GM19468 (cell line): ENCODE results near the gene MAPK11.

Experiments used
- ATAC-seq: cut with Tn5 transposase; IDR thresholded peaks from one replicate; pipeline ENCODE4 v1.9.1; 2021; ENCODE audit warnings: mild to moderate bottlenecking, moderate library complexity, moderate number of reproducible peaks; ENCODE audit not compliant: unreplicated experiment; ENCODE audit errors: extremely low read depth

MAPK11 gene

DNA sequence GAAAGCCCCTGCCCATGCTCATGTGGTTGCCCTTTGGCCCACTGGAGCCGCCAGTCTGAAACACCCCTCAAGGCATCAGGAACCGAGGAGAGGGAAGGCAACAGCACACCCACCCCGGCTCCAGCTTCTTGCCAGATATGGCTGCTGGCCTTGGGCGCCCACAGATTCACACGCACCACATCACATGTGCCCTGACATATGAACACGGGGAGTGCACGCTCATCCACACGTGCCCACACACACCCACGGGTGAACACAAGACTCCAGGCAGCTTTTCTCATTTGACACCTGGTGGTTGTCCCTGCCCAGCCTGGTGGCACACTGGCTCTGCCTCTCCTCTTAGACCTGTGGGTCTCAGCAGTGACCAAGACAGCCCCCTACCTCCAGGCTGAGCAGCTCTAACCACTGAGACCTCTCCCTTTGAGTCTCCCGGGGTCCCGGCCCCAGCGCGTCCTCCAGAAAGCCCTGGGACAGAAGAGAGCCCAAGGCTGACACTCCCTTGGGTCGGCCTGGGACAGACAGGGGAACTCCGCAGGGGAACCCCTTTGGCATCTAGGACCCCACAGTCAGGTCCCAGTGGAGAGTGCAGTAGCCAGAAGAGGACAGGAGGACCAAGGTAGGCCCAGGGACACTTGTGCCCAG is 6.0 kb downstream of the MAPK11 start:
- ATAC-seq, result no peak

DNA sequence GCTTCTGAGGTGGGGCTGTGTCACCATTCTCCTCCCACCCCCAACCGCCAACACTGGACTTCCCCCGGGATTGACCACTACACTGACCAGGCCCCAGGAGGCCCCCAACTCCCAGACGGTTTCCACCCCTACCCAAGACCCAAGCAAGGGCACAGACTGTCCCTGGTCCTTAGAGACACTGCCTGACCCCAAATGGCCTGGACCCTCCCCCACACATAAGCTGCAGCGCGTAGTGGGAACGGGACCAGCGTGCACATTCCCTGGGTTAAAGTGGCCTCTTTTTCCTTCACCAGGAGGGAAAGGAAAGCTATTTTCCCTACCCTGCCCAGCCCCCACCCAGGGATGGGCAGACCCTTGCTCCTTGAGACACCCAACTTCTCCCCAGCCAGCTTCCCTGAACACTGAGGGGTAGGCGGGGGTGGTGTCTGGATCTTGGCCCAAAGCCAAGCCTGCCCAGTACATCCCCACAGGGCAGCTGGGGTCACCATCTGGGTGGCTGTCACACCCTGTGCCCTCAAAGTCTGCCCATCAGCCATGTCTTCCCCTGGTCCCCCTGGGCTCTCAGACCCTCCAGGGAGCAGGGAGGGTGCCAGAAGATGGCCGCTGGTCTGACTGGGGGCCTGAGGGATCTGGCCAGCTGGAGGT is 7.1 kb downstream of the MAPK11 start:
- ATAC-seq, result no peak

DNA sequence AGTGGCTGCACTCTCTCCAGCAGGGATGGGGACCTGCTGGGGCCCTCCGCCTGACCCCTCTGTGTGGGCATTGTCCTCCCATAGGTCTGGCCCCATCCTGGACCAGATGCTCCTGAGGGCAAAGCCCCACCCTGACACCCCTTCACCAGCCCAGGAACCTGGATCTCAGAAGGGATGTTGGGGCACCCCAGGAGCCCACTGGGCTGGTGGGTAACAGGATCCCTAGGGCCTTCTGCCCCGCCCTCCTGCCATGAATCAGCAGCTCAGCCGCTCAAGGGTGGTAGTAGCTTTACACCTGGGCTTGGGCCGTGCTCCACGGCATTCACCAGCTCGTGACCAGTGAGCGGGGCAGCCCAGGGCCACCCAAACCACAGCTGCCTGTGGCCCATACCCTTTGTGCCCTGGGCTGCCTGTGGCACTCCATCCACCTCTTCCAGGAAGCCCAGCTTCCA is 7.7 kb downstream of the MAPK11 start:
- no peak for ATAC-seq

DNA sequence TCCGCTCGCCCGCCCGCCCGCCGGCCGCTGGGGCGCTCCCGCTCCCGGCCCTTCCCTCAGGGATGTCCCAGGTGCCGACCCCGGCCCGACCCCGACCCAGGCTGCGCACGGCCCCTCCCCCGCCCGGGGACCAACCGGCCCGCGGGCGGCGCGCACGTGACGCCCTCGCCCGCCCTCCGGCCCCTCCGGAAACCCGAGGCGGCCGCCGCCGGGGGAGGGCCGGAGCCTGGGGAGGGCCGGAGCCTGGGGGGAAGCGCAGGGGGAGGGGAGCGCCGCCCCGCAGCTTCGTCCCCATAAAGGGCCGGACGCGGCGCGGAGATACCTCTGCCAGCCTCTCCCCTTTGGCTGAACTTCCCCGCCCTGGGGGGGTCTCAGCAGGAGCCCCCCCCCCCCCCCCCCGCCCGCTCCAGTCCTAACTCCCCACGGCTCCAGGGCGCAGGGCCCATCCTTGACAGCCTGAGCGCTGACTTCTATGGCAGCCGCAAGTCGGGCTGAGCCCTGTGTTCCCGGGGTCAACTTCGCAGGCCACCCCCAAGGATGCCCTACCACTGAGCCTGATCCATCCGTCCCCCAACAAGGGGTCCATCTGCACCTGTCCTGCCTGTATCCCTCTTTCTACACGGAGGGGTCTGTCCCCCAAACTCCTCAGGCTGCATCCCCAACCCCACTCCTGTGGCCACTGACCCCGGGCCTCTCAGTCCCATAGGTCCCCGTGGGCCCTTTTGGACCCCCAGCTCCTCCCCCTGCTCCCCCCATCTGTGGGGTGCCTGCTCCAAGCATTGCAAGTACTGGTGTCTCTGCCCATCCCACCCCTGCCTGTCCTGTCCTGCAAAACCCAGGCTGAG is 8.3 kb downstream of the MAPK11 start, which contains the start of gene MAPK12:
Gene MAPK12, minus strand, starts transcription at position 69 of the 845 bp plus-strand sequence. CDS start 174 bp downstream, outside the sequence.
- ATAC-seq, result no peak

DNA sequence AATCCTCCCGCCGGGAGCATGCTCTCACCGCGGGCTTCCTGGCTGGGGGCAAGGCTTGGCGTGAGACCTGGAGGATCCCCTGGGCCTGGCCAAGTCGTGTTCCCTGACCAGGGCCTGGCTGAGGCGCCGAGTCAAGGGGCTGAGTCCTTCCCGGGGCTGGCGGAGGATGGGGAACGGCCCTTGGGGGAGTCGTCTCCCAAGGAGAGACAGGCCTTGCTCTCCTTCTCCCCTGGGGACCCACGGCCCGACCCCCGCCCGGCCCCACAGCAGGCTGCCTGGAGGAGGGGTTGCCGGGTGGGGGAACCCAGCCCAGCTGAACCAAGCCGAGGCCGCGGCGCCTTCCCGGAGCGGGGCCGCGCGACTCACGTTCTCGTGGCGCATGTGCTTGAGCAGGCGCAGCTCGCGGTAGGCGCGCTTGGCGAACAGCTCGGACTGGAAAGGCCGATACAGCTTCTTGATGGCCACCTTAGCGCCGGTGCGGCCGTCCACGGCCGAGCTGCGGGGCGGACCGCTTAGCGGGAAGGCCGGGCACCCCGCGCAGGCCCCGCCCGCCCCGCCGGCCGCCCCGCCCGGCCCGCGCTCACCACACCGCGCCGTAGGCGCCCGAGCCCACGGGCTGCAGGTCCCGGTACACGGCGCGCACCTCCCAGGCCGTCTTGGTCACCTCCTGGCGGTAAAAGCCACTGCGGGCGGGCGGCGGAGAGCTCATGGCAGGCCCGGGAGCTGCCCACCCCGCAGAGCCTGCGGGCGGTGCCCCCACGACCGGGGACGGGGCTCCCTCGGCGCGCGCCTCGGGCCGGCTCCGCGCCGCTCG is 9.2 kb downstream of the MAPK11 start:
- ATAC-seq, result no peak

DNA sequence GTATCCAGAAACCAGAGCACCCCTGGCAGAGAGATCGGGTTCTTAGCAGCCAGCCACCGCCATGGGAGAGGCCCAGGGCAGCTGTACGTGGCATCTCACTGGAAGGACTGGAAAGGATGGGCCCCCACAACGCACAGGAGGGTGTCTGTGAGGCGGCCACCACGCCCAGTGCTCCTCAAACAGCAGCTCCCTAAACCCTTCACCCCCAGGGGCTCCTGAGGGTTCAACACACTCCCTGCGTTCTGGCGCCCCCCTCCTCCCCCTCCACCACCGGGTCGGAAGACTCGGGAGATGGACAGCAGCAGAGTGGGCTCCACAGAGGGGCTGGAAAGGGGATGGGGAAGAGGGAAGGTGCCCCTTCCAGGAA is 9.8 kb downstream of the MAPK11 start:
- no peak for ATAC-seq

DNA sequence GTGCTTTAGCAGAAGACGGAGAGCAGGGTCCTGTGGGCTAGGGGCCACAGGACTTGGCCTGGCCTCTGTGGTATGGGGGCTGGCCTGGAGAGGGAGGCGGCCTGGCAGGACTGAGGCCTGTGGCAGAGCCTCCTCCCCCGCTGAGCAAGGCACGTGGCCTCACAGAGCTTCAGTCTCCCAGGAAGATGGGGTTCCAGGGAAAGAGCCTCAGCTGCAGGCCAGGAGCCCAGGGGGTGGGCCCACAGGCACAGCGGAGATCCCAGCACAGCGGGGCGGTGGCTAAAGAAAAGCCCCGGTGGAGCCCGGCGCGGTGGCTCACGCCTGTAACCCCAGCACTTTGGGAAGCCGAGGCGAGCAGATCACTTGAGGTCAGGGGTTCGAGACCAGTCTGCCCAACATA is 10.9 kb downstream of the MAPK11 start:
- no peak for ATAC-seq

DNA sequence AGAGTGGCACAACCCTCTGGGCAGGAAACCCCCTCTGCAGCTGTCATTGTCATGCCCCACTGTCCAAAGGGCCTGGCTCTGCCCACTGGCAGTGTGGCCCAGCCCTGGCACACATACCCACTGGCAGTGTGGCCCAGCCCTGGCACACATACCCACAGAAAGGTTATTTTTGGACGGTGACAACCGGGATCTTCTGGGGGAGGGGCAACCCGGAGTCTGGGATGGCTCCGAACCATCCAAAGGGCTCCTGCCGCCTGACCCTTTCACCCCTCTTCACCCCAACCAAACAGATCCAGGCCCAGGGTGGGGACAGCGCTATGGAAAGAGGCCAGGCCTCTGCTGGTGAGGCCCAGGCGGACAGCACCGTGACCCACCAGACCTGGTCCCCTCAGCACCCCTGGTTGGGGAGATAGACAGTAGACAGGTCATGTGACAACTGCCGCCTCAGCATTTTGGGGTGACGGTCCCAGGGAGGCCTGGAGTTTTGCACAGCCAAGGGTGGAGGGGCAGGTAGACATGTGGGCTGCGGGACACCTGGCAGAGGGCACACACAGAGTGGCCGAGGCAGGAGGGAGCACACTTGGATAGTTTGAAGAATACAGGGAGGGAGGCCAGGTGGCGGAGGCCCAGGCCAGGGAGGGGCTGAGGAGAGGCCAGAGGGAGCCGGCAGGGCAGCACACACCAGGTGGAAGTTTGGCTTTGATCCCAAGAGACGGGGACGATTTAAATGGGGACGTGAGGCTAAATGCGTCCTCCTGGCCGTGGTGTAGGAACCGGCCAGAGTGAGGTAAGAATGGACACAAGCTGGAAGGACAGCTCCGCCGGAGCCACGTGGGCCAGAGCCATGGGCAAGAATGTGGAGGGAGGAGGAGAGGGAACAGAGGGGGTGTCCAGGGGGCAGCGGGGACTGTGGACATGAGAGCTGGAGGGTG is 11.6 kb downstream of the MAPK11 start:
- no peak for ATAC-seq

DNA sequence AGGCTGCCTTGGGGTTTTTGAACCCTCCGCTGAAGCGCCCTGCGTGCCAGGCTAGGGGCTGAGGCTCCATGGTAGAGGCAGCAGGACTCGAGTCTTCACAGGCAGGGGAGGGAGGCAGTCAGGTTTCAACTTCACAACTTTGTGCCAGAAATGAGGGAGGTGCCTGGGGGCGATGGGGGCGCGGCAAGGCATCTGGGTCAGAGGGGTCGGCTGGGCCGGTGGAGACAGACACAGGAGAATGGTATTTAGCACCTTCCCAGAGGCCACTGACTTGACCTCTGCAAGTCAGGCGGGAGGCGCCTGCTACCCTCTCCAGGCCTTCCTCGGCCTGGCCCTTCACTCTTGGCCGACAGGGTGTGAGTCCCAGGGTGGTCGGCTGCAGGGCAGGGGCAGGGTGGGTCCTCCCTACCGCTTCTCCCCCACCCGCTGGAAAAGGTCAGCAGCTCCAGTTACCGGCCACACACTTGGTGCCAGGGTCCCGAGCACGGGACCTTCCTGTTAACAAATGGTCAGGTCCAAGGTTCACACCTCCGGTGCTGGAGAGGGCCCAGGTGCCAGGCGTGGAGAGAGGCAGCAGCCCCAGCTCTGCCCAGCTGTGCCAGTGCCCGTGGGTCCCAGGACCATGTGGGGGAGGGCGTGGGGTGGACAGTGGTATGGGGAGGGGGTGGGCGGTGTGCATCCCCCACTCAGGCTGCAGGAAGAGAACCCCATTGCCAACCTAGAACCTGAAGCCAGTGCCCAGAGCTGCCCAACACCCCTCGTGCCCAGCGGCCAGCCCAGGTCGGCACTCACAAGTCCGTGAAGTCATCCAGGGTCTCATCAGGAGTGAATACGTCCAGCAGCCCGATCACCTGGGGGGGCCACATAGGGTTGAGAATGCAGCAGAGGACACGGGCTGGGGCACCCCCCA is 12.5 kb downstream of the MAPK11 start:
- ATAC-seq, result no peak

DNA sequence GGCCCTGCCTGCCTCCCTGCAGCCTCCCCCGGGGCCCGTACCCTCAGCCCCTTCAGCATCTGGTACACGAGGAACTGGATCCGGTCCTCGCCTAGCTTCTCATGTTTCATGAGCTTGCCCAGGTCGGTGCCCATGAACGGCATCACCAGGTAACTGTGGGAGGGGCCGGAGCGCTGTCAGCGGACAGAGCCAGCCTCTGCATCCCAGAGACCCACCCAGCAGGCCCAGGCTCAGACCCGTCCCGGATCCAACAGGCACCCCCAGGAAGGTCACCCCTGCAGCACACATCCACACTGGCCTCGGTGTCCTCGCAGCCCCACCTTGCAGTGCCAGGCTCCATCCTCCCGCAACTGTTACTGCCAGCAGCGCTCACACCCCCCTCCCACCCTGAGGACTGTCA is 13.1 kb downstream of the MAPK11 start:
- no peak for ATAC-seq

DNA sequence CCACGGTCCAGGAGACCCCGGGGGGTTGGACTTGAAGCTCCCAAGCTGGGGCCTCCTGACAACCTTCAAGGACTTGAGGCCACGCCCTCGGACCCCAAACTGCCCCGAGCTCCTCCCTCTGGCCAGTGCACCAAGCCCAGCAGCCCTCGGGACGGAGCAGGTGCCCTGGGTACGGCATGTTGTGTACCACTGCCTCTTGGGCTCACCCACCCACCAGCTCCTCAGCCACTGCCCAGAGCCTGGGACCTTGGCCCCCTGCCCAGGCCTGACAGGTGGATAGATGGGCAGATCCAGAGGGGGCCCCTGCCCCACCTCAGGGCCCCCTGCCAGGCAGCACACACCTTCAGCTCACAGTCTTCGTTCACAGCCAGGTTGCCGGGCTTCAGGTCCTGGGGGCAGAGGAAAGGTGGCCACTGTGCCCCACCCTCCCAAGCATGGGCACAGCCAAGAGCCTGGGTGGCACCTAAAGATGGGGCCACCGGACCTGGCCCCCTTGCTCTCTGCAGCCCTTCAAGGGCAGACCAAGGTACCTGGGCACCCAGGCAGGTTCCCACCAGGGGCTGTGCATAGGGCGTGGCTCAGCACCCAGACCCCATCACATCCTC is 13.8 kb downstream of the MAPK11 start:
- ATAC-seq, result no peak

DNA sequence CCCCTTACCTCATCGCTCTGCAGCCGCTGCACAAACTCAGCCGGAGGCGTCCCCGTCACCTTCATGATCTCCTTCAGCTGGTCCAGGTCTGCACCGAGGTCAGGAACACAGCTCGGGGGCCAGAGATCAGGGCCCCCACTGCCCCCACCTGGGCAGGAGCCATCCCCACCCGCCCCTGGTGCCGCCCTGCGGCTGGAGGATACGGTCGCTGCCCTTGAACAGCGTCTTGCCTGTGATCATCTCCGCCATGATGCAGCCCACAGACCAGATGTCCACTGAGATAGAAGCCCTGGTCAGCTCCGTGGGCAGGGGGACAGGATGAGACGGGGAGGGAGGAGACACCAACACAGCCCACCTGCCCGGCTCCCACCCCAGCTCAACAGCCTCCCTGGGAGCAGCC is 14.6 kb downstream of the MAPK11 start:
- ATAC-seq, result no peak

DNA sequence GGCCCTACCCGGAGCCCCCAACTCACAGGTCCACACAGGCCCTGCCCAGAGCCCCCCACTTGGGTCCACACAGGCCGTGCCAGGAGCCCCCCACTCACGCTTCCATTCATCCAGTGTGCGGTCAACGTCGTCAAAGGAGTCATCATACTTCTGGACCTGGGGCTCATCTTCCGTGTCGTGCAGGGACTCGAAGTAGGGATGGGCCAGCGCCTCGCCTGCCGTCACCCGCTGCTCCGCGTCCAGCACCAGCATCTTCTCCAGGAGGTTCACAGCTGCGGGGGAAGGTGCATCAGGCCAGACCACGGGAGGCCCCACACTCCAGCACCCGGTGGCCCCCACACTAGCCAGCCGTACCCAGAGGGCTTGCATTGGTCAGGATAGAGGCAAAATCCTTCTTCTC is 15.1 kb downstream of the MAPK11 start:
- ATAC-seq, result no peak

DNA sequence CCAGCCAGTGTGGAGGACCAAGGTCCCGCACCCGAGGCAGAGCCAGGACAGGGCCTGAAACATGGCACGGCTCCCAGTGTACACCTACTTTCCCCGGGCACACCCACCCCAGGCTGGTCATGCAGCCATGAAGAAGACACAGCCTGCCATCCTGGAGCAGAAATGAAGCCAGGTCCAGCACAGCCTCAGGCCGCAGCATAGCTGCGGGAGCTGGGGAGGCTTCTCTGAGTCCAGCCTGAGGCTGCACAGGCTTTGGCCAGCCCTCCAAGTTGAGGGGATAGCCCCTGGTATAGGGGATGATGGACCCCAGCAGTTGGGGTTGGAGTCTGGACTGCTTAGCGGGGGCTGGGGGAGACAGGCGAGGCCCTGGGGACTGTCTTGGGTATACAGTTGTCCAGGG is 16.2 kb downstream of the MAPK11 start:
- ATAC-seq, result no peak

DNA sequence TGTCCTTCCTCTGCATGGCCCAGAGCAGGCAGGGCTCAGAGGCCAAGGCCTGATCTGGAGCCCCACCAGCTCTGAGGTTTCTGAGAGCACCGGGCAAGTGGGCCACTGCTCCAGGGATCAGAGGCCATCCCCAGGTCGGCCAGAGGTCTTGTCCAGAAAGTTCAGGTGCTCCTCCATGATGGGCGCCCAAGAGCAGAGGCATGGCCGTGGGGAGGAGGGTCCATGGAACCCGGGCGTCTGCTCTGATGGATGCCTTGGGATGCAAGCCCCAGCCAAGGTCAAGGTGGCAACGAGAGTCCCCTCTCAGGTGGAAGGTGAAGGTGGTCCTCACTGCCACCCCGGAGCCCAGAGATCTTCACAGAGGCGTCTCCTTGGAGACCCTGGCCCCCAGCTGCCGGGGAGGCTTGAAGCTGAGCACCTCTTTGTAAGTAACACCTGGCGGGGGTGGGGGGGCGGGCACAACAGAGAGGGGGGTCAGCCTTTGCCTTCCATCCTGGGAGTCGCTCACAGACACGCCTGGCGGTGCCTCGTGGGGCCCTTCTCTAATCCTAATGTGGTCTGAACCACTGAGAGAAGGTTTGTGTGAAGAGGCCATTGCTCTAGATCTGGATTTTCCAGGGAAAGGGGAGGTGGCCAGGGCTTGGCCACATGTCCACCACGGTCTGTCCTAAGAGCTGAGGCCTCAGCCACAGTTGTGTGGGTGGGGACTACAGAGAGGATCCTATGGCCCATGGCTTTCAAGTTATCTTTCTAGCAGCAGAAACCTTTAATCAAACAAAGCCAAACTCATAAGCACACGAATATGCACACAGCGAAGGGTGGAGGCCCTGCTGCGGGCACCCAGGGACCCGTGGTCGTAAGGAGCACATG is 16.9 kb downstream of the MAPK11 start:
- ATAC-seq, result no peak

DNA sequence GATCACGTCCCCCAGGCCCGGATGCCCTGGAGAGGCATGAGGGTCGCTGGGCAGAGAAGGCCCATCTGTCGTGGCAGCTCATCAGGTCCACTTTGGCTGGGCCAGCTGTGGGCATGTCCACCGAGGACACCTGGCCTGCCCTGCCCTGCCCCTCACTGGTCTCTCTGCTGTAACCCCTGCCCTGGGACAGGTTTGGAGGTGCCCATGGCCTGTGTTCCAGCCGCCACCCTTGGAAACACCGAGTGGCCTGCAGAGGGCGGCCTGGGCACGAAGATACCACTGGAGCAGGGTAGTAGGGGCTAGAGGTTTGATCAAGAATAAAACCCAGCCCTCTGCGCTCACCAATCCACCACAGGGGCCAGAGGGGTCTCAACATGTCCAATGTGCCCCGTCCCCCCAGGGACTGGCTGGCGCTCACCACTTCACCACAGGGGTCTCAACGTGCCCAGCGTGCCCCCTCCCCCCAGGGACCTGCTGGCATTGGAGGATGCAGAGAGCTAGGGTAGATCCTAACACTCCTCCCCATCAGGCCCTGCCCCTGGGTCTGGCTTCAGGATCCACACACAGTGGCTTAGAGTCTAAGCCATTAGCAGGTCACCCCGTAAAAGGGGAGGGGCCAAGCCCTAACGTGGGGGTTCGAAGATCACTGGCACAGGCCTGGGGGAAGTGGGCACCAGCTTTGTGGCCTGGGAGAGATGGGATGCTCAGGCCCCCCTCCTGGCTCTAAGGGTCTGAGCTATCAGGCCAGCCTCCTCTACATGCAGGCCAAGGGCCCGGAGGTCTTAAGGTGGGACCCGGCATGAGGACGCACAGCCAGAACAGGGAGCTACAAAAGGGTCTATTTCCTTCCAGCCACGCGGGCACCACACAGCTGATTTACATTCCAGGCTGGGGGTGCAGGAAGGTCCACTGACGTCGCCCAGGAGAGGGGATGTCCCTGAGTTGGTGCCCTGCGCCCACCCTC is 17.8 kb downstream of the MAPK11 start:
- no peak for ATAC-seq
